Measurements from ENCODE around the gene ARHGAP22.

ARHGAP22 gene

DNA sequence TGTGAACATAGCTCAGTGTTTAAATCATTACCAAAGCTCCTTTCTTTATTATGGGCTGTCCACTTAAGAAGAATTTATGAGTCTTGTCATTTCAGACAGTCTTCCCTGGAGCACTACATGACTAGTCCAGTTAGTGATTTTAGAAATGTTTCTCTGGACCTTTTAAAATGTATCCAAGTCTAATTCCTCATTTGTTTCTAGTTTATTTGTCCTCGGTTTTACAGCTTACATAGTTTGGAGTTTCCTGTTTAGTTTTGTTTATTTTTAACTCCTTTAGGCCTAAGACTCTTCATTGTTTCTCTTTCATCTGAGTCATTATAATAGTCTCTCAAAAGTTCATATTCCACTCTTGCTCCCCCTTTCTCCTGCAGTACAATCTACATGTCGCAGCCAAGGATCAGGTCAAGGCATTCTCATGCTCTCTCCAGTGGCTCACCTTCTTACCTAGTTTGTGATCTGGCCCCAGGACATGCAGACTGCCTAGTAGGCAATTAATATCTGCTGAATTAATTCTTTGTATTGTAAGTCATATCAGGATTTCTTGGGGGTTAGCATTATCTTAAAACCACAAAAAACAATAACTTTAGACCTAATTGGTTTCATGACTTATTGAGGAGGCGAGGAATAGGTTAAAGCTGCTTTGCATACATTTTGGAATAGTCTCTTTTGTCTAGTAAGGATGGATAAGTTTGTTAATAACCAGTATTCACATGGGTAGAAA lies 204.6 kb downstream of the ARHGAP22 start:
- H3K9me3 ChIP-seq (ENCODE audit: control insufficient read depth in 2 of 2, low read length in 2 of 2), result no peaks in the 10 kb centered on the region
- no peaks in the 10 kb centered on the region for H3K36me3 ChIP-seq (ENCODE audit: control insufficient read depth in 2 of 2, insufficient read depth in 2 of 2, low read length in 2 of 2)
- no peaks in the 10 kb centered on the region for H3K4me1 ChIP-seq (ENCODE audit: control insufficient read depth in 2 of 2, insufficient read depth in 2 of 2, low read length in 2 of 2)
- H3K9ac ChIP-seq (ENCODE audit: low read depth in 1 of 2, low read length in 2 of 2), result no peak overlapping the region
- H3K4me3 ChIP-seq (ENCODE audit: low read length in 2 of 2), result no peak overlapping the region
- H3K27me3 ChIP-seq (ENCODE audit: control insufficient read depth in 2 of 2, insufficient read depth in 2 of 2, low read length in 2 of 2), result no peaks in the 10 kb centered on the region
- no peak overlapping the region for H3K27ac ChIP-seq (ENCODE audit: low read depth in 2 of 2, low read length in 2 of 2)

DNA sequence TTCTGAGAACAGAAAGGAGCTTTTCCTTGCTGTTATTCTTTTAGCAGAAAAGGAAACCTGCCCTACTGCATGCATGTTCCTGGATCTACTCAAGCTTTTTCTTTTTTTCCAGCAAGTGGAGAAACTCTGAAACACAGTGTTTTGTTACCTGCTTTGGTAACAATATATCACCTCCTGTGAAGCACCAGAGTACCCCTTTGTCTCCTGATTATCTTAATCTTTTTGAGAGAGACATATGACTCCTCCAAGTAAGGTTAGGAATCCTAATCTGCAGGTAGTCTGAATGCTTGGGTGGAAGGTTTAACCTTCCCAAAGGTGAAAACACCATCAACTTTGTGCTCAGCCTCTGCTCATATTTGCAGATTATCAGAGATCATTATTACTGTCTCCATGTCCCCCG lies 205.3 kb downstream of the ARHGAP22 start:
- Histone ChIP-seq H3K9me3 (ENCODE audit: control insufficient read depth in 2 of 2, low read length in 2 of 2) (no peaks in the 10 kb centered on the region), H3K4me3 (ENCODE audit: low read length in 2 of 2) (no peak overlapping the region), H3K4me1 (ENCODE audit: control insufficient read depth in 2 of 2, insufficient read depth in 2 of 2, low read length in 2 of 2) (no peaks in the 10 kb centered on the region), H3K27ac (ENCODE audit: low read depth in 2 of 2, low read length in 2 of 2) (no peak overlapping the region), H3K27me3 (ENCODE audit: control insufficient read depth in 2 of 2, insufficient read depth in 2 of 2, low read length in 2 of 2) (no peaks in the 10 kb centered on the region), H3K9ac (ENCODE audit: low read depth in 1 of 2, low read length in 2 of 2) (no peak overlapping the region), H3K36me3 (ENCODE audit: control insufficient read depth in 2 of 2, insufficient read depth in 2 of 2, low read length in 2 of 2) (no peaks in the 10 kb centered on the region)

DNA sequence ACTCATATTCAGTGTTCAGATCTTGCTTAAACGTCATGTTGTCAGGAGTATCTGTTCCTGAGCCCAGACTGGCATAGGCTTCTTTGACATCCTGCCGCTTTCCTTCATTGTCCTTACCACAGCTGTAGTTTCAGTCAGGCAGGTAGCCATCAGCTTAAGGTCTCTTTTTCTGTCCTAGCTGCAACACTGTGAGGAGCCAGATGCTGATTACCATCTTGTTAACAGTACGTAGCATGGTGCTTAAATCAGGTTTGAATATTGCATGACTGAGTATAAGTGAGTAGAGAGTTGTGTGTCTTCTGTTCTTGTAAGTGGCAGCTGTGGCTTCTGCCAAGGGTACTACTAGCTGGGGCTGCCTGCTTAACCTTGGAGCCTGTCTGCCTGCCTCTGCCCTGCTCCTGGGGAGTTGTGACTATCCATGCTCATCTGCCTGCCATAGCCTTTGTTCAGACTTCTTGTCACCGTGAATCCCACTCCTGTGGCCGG lies 205.8 kb downstream of the ARHGAP22 start:
- no peak overlapping the region for H3K27ac ChIP-seq (ENCODE audit: low read depth in 2 of 2, low read length in 2 of 2)
- H3K9ac ChIP-seq (ENCODE audit: low read depth in 1 of 2, low read length in 2 of 2), result no peak overlapping the region
- H3K9me3 ChIP-seq (ENCODE audit: control insufficient read depth in 2 of 2, low read length in 2 of 2), result no peaks in the 10 kb centered on the region
- H3K36me3 ChIP-seq (ENCODE audit: control insufficient read depth in 2 of 2, insufficient read depth in 2 of 2, low read length in 2 of 2), result no peaks in the 10 kb centered on the region
- no peaks in the 10 kb centered on the region for H3K27me3 ChIP-seq (ENCODE audit: control insufficient read depth in 2 of 2, insufficient read depth in 2 of 2, low read length in 2 of 2)
- no peak overlapping the region for H3K4me3 ChIP-seq (ENCODE audit: low read length in 2 of 2)
- H3K4me1 ChIP-seq (ENCODE audit: control insufficient read depth in 2 of 2, insufficient read depth in 2 of 2, low read length in 2 of 2), result no peaks in the 10 kb centered on the region

DNA sequence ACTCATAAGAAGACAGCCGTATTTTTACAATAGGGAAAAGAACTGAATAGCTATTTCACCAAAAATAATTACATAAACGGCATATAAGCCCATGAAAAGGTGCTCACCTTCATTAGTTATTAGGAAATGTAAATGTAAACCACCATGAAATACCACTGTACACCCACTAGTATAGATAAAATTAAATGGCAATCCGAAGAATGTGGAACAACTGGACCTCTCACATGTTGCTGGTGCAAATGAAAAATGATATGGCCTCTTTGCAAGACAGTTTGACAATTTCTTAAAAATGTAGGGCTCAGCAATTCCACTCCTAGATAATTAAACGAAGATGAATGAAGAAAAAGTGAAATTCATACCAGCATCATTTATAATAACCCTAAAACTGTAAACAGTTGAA lies 206.6 kb downstream of the ARHGAP22 start:
- H3K9me3 ChIP-seq (ENCODE audit: control insufficient read depth in 2 of 2, low read length in 2 of 2), result no peaks in the 10 kb centered on the region
- H3K27me3 ChIP-seq (ENCODE audit: control insufficient read depth in 2 of 2, insufficient read depth in 2 of 2, low read length in 2 of 2), result no peaks in the 10 kb centered on the region
- H3K4me1 ChIP-seq (ENCODE audit: control insufficient read depth in 2 of 2, insufficient read depth in 2 of 2, low read length in 2 of 2), result no peaks in the 10 kb centered on the region
- no peak overlapping the region for H3K4me3 ChIP-seq (ENCODE audit: low read length in 2 of 2)
- H3K27ac ChIP-seq (ENCODE audit: low read depth in 2 of 2, low read length in 2 of 2), result no peak overlapping the region
- no peak overlapping the region for H3K9ac ChIP-seq (ENCODE audit: low read depth in 1 of 2, low read length in 2 of 2)
- H3K36me3 ChIP-seq (ENCODE audit: control insufficient read depth in 2 of 2, insufficient read depth in 2 of 2, low read length in 2 of 2), result no peaks in the 10 kb centered on the region
